Loucy (cell line): ENCODE data around the gene MYBPC2.

ENCODE experiments used
- H2AFZ ChIP-seq: fragments of 200-600 bp; sonication (generic); 2 replicates; pipeline ENCODE4 v1.6.0; 2016; ENCODE audit warnings: antibody characterized with exemption, mild to moderate bottlenecking, low read length, moderate library complexity
- H3F3A ChIP-seq: fragments of 200-600 bp; 2 replicates; pipeline ENCODE4 v1.6.0; 2016; ENCODE audit warnings: antibody characterized with exemption, low read depth, mild to moderate bottlenecking
- H3K27me3 ChIP-seq: fragments of 200-600 bp; sonication (generic); 2 replicates; pipeline ENCODE4 v1.6.1; 2014; ENCODE audit warnings: low read length, mild to moderate bottlenecking; ENCODE audit not compliant: insufficient read depth, poor library complexity, severe bottlenecking
- H3K36me3 ChIP-seq: fragments of 200-600 bp; sonication (generic); 2 replicates; pipeline ENCODE4 v1.6.1; 2016; ENCODE audit warnings: low read length; ENCODE audit not compliant: insufficient read depth
- H3K4me1 ChIP-seq: fragments of 200-600 bp; sonication (generic); 2 replicates; pipeline ENCODE4 v1.5.1; 2014; ENCODE audit warnings: low read length, mild to moderate bottlenecking; ENCODE audit not compliant: insufficient read depth, poor library complexity, severe bottlenecking
- H3K4me2 ChIP-seq: fragments of 200-600 bp; sonication (generic); 2 replicates; pipeline ENCODE4 v1.6.0; 2014; ENCODE audit warnings: antibody characterized with exemption, low read length, low read depth, mild to moderate bottlenecking; ENCODE audit not compliant: poor library complexity, severe bottlenecking
- H3K4me3 ChIP-seq: fragments of 200-600 bp; sonication (generic); 2 replicates; pipeline ENCODE4 v1.5.1; 2014; ENCODE audit warnings: low read length, mild to moderate bottlenecking, mixed read lengths; ENCODE audit not compliant: poor library complexity, severe bottlenecking
- H3K79me2 ChIP-seq: fragments of 200-600 bp; sonication (generic); 2 replicates; pipeline ENCODE4 v1.6.1; 2014; ENCODE audit warnings: low read length; ENCODE audit not compliant: insufficient read depth
- H3K9ac ChIP-seq: fragments of 200-600 bp; sonication (generic); 2 replicates; pipeline ENCODE4 v1.6.0; 2014; ENCODE audit warnings: mild to moderate bottlenecking, low read depth, low read length, moderate library complexity; ENCODE audit not compliant: poor library complexity, severe bottlenecking
- H3K9me2 ChIP-seq: fragments of 200-600 bp; sonication (generic); replicated peaks from 2 replicates; pipeline ENCODE4 v1.6.1; 2016; ENCODE audit warnings: low read depth, low read length, mixed read lengths
- H3K9me3 ChIP-seq: fragments of 200-600 bp; sonication (generic); 2 replicates; pipeline ENCODE4 v1.6.1; 2014; ENCODE audit warnings: mild to moderate bottlenecking, antibody characterized with exemption, low read length, low read depth; ENCODE audit not compliant: insufficient read depth
- H4K20me1 ChIP-seq: fragments of 200-600 bp; sonication (generic); 2 replicates; pipeline ENCODE4 v1.6.0; 2014; ENCODE audit warnings: antibody characterized with exemption, low read length, mild to moderate bottlenecking; ENCODE audit not compliant: insufficient read depth, poor library complexity, severe bottlenecking
- EZH2phosphoT487 ChIP-seq: fragments of 200-600 bp; IDR thresholded peaks from 2 replicates; pipeline ENCODE4 v1.6.1; 2018; ENCODE audit warnings: antibody characterized with exemption, mild to moderate bottlenecking, moderate library complexity, borderline replicate concordance
- TF ChIP-seq, protein P1 (sequence below): fragments of 200-600 bp; sonication (generic); conservative IDR thresholded peaks from 2 replicates; pipeline ENCODE4 v1.5.1; 2014; ENCODE audit warnings: mild to moderate bottlenecking, antibody characterized with exemption, low read length

Gene MYBPC2

DNA sequence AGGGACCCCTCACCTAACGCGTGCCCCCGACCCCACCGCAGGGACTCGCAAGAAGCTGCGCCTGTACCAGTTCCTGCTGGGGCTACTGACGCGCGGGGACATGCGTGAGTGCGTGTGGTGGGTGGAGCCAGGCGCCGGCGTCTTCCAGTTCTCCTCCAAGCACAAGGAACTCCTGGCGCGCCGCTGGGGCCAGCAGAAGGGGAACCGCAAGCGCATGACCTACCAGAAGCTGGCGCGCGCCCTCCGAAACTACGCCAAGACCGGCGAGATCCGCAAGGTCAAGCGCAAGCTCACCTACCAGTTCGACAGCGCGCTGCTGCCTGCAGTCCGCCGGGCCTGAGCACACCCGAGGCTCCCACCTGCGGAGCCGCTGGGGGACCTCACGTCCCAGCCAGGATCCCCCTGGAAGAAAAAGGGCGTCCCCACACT, 4.7 kb upstream of the MYBPC2 start:
- H2AFZ ChIP-seq = no peak overlapping the region
- no peaks in the 10 kb centered on the region for H4K20me1 ChIP-seq
- H3F3A ChIP-seq = no peaks in the 10 kb centered on the region
- H3K36me3 ChIP-seq = no peaks in the 10 kb centered on the region
- TF ChIP-seq EZH2phosphoT487 = no peak
- TF ChIP-seq, protein P1, sequence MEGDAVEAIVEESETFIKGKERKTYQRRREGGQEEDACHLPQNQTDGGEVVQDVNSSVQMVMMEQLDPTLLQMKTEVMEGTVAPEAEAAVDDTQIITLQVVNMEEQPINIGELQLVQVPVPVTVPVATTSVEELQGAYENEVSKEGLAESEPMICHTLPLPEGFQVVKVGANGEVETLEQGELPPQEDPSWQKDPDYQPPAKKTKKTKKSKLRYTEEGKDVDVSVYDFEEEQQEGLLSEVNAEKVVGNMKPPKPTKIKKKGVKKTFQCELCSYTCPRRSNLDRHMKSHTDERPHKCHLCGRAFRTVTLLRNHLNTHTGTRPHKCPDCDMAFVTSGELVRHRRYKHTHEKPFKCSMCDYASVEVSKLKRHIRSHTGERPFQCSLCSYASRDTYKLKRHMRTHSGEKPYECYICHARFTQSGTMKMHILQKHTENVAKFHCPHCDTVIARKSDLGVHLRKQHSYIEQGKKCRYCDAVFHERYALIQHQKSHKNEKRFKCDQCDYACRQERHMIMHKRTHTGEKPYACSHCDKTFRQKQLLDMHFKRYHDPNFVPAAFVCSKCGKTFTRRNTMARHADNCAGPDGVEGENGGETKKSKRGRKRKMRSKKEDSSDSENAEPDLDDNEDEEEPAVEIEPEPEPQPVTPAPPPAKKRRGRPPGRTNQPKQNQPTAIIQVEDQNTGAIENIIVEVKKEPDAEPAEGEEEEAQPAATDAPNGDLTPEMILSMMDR = no peak
- no peak overlapping the region for H3K4me3 ChIP-seq
- no peaks in the 10 kb centered on the region for H3K79me2 ChIP-seq
- no peak overlapping the region for H3K4me2 ChIP-seq
- H3K9me2 ChIP-seq = no peaks in the 10 kb centered on the region
- no peaks in the 10 kb centered on the region for H3K9me3 ChIP-seq
- H3K9ac ChIP-seq = no peak overlapping the region
- no peaks in the 10 kb centered on the region for H3K27me3 ChIP-seq
- peaks cover 4% of the 10 kb centered on the region for H3K4me1 ChIP-seq

DNA sequence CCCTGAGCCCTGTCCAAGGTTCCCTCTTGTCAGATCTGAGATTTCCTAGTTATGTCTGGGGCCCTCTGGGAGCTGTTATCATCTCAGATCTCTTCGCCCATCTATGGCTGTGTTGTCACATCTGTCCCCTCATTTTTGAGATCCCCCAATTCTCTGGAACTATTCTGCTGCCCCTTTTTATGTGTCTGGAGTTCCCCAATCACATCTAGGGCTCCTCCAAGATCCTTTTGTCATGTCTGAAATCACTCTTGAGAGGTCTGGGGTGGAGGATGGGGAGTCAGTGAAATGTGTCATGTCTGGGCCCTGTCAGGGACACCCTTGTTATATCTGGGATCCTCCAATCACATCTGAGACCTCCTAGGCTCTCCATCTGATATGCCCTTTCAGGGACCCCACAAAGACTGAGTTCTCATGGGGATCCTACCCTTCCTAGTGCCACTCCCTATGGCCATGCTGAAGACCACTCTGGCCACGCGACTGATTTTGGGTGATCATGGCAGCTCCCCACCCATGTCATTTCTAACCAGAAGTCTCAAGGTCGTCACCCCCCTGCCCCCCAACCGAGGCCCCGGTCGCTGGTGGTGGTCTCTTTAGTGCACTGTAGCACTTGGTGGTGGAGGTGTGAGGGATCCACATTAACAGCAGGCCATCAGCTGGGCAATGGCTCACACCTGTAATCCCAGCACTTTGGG, 3.8 kb upstream of the MYBPC2 start:
- no peak overlapping the region for H2AFZ ChIP-seq

DNA sequence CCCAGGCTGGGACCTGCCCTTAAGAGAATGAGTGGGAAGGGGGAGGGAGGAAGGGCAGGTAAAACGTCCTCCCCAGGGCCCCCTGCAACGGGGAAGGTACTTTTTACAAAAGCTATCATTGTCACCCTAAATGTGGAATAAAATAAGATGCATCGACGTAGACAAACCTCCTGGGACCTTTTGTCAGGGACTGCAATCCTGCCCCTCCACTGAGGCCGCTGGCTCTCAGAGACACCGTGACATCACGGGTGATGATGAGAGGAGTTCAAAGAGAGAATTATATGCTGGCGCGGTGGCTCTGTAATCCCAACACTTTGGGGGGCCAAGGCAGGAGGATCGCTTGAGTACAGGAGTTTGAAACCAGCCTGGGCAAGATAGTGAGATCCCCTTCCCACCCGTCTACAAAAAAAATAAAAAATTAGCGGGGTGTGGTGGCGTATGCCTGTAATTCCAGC, 1.8 kb upstream of the MYBPC2 start:
- Histone ChIP-seq H2AFZ (peak overlapping the region; percentile 82), H3F3A (no peaks in the 10 kb centered on the region), H3K4me1 (peaks cover 4% of the 10 kb centered on the region), H3K27me3 (no peaks in the 10 kb centered on the region), H3K9me2 (no peaks in the 10 kb centered on the region), H3K9ac (peak overlapping the region; percentile 56), H3K36me3 (no peaks in the 10 kb centered on the region), H3K79me2 (no peaks in the 10 kb centered on the region), H3K9me3 (no peaks in the 10 kb centered on the region), H3K4me2 (peak overlapping the region; percentile 74), H4K20me1 (no peaks in the 10 kb centered on the region), H3K4me3 (peak overlapping the region; percentile 70)
- TF ChIP-seq EZH2phosphoT487 = no peak
- TF ChIP-seq, protein P1 = no peak

More for the DNA sequence above, 3.8 kb upstream of the MYBPC2 start:
- Histone ChIP-seq H3K9me3 (no peaks in the 10 kb centered on the region), H3F3A (no peaks in the 10 kb centered on the region), H4K20me1 (no peaks in the 10 kb centered on the region), H3K4me3 (no peak overlapping the region), H3K36me3 (no peaks in the 10 kb centered on the region), H3K79me2 (no peaks in the 10 kb centered on the region), H3K9me2 (no peaks in the 10 kb centered on the region), H3K9ac (no peak overlapping the region), H3K27me3 (no peaks in the 10 kb centered on the region), H3K4me2 (no peak overlapping the region), H3K4me1 (peaks cover 4% of the 10 kb centered on the region)
- no peak for TF ChIP-seq EZH2phosphoT487
- TF ChIP-seq, protein P1 = no peak
